ENCODE data around the gene IMP4. TPM values are rescaled to one million over a fixed set of nuclear protein-coding genes. Genes with fewer than 3 reads are reported as not detected.

IMP4 gene
- total and polyA plus RNA-seq, 2 donors (not counting 3 experiments of a cell fraction or from before 2014, with no cell fraction given): 74.0 to 149 TPM

GRCh38 chr2:130346741-130347066, 4.0 kb downstream of the IMP4 start:
- H3K4me3 ChIP-seq (replicated peaks in 1 of 3; ENCODE audit: insufficient read depth in 1 of 3, low read depth in 1 of 3, low read length in 3 of 3): no peak overlapping the region
- no peak overlapping the region for H3K27ac ChIP-seq (ENCODE audit: insufficient read depth, low read depth, low read length)
- no peaks in the 10 kb centered on the region for H4K20me1 ChIP-seq (replicated peaks; ENCODE audit: control insufficient read depth, extremely low read depth, insufficient read depth, low read length)
- intact Hi-C loops (cut with micrococcal nuclease): loop anchor here (10.0 kb wide), 1 partner anchor 748 kb away; the partner anchor contains the start of gene FAM168B
- peaks cover 12 to 22% of the 10 kb centered on the region in 2 experiments for H3K36me3 ChIP-seq (ENCODE audit: control insufficient read depth in 2 of 2, extremely low read depth in 1 of 2, insufficient read depth in 2 of 2, low read length in 2 of 2)
- ChIA-PET POLR2A (interaction anchor here (0.5 kb wide), 1 partner anchor 10 kb away, joined by 8 read pairs; no protein-coding TSS in a partner anchor), CTCF (no interaction called here)
- peaks cover 14% of the 10 kb centered on the region for H3K79me2 ChIP-seq (ENCODE audit: control insufficient read depth, insufficient read depth, low read length)
- no TSS peak for BruUV-seq (replicated peaks)
- TF ChIP-seq EZH2 (IDR thresholded peaks at IDR 0.05; ENCODE audit: borderline replicate concordance, low read depth, low read length, severe bottlenecking) (no peak), JUN (IDR thresholded peaks at IDR 0.05; ENCODE audit: borderline replicate concordance, insufficient read depth, insufficient read length, low read depth) (no peak), POLR2A (IDR thresholded peaks at IDR 0.05; ENCODE audit: low read depth, low read length) (no peak), GATA2 (IDR thresholded peaks at IDR 0.05; ENCODE audit: insufficient read depth, insufficient read length, low read depth, low read length) (no peak), CTCF (IDR thresholded peaks at IDR 0.05; ENCODE audit: extremely low read depth in 1 of 2, insufficient read depth in 1 of 2, low read depth in 1 of 2, low read length in 2 of 2) (no peak), MYC (IDR thresholded peaks at IDR 0.05; ENCODE audit: low read depth, low read length) (no peak)
- peaks cover 5% of the 10 kb centered on the region for H3K4me1 ChIP-seq (ENCODE audit: control insufficient read depth, extremely low read depth, insufficient read depth, low read length)
- no peak overlapping the region for H2AFZ ChIP-seq (ENCODE audit: low read depth, low read length)
- H3K9me3 ChIP-seq (replicated peaks; ENCODE audit: control insufficient read depth, insufficient read depth, low read length): no peaks in the 10 kb centered on the region
- no peak overlapping the region for H3K9ac ChIP-seq (replicated peaks; ENCODE audit: extremely low read depth, insufficient read depth, low read length)
- H3K9me1 ChIP-seq (replicated peaks; ENCODE audit: control insufficient read depth, extremely low read depth, insufficient read depth, low read length): no peaks in the 10 kb centered on the region
- no peak overlapping the region for H3K4me2 ChIP-seq (ENCODE audit: insufficient read depth, low read length)
- DNase-seq (ENCODE audit: low read depth, low spot score) (no peak), FAIRE-seq (no peak)
- dilution Hi-C loops (cut with MboI; ENCODE audit: extremely low pct_ligation_motif_present, low sequenced_read_pairs): no loop called here
- H3K27me3 ChIP-seq (ENCODE audit: control insufficient read depth in 2 of 2, insufficient read depth in 2 of 2, low read length in 2 of 2): no peaks in the 10 kb centered on the region

Measured in endothelial cell of umbilical vein (primary cell).